Measurements from ENCODE around the gene OSTC.

The OSTC gene

GRCh38 chr4:108716340-108716739 lies 65.9 kb downstream of the OSTC start:
- ATAC-seq, result no peak

GRCh38 chr4:108717386-108717785 lies 67.0 kb downstream of the OSTC start:
- DNase-seq, result no peak

More at GRCh38 chr4:108716340-108716739, 65.9 kb downstream of the OSTC start:
- no peak for DNase-seq

More at GRCh38 chr4:108717386-108717785, 67.0 kb downstream of the OSTC start:
- ATAC-seq, result no peak

All from stimulated activated naive CD8-positive, alpha-beta T cell treated with anti-CD3 and anti-CD28 coated beads, Interleukin-15, Interleukin-2, amounts not matched to agents 100 U/mL and 50 U/mL, for 24 hours (primary cell).